ENCODE measurements around the gene PIANP.

Gene PIANP

DNA sequence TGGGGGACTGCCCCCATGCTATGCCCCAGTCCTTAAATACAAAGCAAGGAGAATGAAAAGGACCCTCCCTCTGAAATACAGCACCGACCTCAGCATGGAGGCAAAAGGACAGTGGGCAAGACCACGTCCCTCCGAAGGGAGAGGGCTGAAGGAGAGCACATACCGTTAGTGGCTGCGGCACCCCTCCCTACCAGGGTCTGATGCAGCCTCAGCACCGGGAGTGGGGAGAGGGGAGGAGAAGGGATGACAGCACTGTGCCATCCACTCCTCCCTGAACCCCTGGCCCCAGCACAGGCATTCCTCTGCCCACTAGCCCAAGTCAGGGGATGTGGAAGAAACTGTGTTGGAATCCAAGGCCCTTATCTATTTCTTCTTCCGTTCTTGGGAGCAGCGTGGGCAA is 49.8 kb downstream of the PIANP start:
- TF ChIP-seq POLR2AphosphoS5 (IDR thresholded peaks at IDR 0.05; ENCODE audit: borderline replicate concordance, low read depth, low read length) = no peak
- no peak for TF ChIP-seq EZH2 (IDR thresholded peaks at IDR 0.05)
- TF ChIP-seq FOXP2 (optimal IDR thresholded peaks at IDR 0.05; ENCODE audit: control extremely low read depth, extremely low read length, insufficient read depth) = no peak
- no peak overlapping the region for H3K9ac ChIP-seq (ENCODE audit: insufficient read length)
- peaks cover 17% of the 10 kb centered on the region; the same call in 1 of the 2 replicates for H3K36me3 ChIP-seq (ENCODE audit: insufficient read depth, low read length)
- no peak overlapping the region for H3K27ac ChIP-seq
- H3K9me3 ChIP-seq (ENCODE audit: low read depth, low read length) = no peaks in the 10 kb centered on the region
- no peak overlapping the region for H3K4me3 ChIP-seq
- no peak for DNase-seq (ENCODE audit: low read depth, low spot score)

DNA sequence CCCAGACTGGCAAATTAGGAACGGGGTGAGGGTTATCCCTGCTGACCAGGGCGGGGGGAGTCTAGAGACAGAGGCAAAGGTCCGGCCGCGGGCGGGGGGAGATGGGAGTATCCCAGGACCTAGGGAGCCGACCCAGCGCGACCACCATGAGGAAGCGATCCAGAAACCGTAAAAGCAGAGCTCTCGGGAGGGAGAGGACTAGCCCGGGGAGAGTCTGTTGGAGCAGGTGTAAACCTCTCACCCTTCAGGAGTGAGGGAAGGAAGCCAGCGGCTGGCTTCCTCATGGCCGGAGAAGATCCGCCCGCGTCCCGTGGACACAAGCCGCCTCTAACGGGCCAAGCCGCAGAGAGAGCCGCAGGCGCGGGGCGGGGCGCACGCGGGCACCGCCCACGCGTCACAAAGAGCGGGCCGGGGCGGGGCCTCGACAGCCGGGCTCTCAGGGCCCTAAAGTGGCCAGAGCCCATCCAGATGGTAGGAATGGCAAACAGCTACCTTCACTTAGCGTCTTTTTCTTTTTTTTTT is 53.5 kb downstream of the PIANP start, which contains the start of gene ACRBP:
Gene ACRBP, minus strand, starts transcription at position 350 of the 522 bp plus-strand sequence. Its CDS starts 66 bp downstream, at position 284.
- Histone ChIP-seq H3K9me3 (ENCODE audit: low read depth, low read length) (no peaks in the 10 kb centered on the region), H3K4me3 (no peak within 1 kb of the TSS), H3K27ac (no peak within 1 kb of the TSS), H3K9ac (ENCODE audit: insufficient read length) (no peak within 1 kb of the TSS), H3K36me3 (ENCODE audit: insufficient read depth, low read length) (peaks cover 11% of the 10 kb centered on the region; the same call in 1 of the 2 replicates)
- no peak for DNase-seq (ENCODE audit: low read depth, low spot score)
- TF ChIP-seq EZH2 (IDR thresholded peaks at IDR 0.05) = no peak
- no peak for TF ChIP-seq POLR2AphosphoS5 (IDR thresholded peaks at IDR 0.05; ENCODE audit: borderline replicate concordance, low read depth, low read length)
- no peak for TF ChIP-seq FOXP2 (optimal IDR thresholded peaks at IDR 0.05; ENCODE audit: control extremely low read depth, extremely low read length, insufficient read depth)

DNA sequence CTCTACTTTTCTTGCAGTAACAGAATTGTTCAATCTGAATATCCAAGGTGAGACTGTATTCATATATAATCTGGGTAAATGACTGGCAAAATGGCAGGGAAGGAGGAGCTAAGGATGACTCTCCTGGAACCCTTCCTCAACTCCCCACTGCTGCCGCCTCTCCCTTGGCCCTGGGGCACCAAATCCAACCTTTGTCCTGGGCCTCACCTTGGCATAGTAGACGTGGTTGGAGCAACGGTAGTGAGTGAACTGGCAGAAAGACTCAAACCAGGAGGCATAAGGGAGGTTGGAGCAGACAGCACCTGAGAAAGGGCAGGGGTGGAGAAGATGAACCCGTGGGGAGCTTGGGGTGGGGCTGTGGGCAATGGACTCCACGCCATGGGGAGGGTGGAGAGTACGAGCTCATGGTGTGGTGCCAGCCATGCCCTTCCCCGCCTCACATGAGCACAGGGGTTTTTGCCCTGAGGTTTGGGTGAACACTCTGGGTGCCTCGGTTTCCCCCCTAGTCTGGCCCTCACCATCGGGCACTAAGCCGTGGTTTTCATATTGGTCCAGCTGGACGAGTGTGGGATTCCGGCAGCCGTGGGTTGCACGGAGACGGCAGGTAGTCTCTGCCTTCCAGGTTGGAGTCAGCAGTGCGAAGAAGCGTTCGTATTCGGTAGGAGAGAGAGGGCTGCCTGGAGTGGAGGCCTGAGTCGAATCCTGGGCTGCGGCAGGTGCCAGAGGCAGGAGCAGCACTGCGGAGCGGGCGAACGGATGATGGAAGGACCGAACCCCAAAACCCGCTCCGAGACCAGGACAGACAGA is 54.1 kb downstream of the PIANP start:
- Histone ChIP-seq H3K36me3 (ENCODE audit: insufficient read depth, low read length) (peaks cover 10% of the 10 kb centered on the region; the same call in 1 of the 2 replicates), H3K27ac (no peak overlapping the region), H3K9ac (ENCODE audit: insufficient read length) (no peak overlapping the region), H3K4me3 (no peak overlapping the region), H3K9me3 (ENCODE audit: low read depth, low read length) (no peaks in the 10 kb centered on the region)
- no peak for DNase-seq (ENCODE audit: low read depth, low spot score)
- TF ChIP-seq POLR2AphosphoS5 (IDR thresholded peaks at IDR 0.05; ENCODE audit: borderline replicate concordance, low read depth, low read length) (no peak), FOXP2 (optimal IDR thresholded peaks at IDR 0.05; ENCODE audit: control extremely low read depth, extremely low read length, insufficient read depth) (no peak), EZH2 (IDR thresholded peaks at IDR 0.05) (no peak)

DNA sequence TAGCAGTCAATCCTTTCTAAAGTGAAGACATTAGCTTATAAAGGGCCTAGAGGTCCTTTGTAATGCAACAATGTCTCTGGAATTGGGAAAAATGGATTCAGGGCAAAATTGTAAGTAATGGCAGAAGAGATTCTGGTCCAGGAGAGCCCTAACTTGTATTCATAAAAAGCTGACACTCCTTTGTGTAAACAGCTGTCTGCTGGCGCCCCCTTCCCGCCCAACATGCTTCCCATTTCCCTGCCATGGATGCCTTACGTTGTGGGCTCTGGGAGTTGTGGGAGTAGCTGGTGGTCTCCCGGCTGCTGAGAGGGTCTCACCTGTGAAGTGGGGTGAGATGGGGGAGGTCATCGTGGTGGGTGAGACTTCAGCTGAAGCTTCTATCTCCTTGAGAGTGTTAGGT is 55.7 kb downstream of the PIANP start:
- no peaks in the 10 kb centered on the region for H3K36me3 ChIP-seq (ENCODE audit: insufficient read depth, low read length)
- no peak for TF ChIP-seq EZH2 (IDR thresholded peaks at IDR 0.05)
- TF ChIP-seq FOXP2 (optimal IDR thresholded peaks at IDR 0.05; ENCODE audit: control extremely low read depth, extremely low read length, insufficient read depth) = no peak
- TF ChIP-seq POLR2AphosphoS5 (IDR thresholded peaks at IDR 0.05; ENCODE audit: borderline replicate concordance, low read depth, low read length) = no peak
- H3K4me3 ChIP-seq = no peak overlapping the region
- H3K27ac ChIP-seq = no peak overlapping the region
- no peaks in the 10 kb centered on the region for H3K9me3 ChIP-seq (ENCODE audit: low read depth, low read length)
- no peak for DNase-seq (ENCODE audit: low read depth, low spot score)
- no peak overlapping the region for H3K9ac ChIP-seq (ENCODE audit: insufficient read length)

DNA sequence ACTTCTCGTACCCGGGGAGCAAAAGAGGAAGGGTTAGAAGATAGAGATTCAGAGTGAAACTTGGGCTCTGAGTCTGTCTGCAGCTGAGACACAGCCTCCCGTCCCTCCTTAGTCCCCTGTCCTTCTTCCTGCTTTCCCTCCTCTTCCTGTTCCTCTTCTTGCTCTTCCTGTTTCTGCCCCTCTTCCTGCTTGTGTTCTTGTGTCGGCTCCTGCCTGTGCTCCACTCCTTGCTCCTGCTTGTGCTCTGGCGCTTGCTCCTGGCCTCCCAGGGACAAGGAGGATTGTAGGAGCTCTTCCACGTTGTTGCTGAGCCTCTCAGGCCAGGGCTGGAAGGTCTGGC is 56.4 kb downstream of the PIANP start:
- Histone ChIP-seq H3K9ac (ENCODE audit: insufficient read length) (no peak overlapping the region), H3K4me3 (no peak overlapping the region), H3K27ac (no peak overlapping the region), H3K36me3 (ENCODE audit: insufficient read depth, low read length) (no peaks in the 10 kb centered on the region), H3K9me3 (ENCODE audit: low read depth, low read length) (no peaks in the 10 kb centered on the region)
- no peak for TF ChIP-seq FOXP2 (optimal IDR thresholded peaks at IDR 0.05; ENCODE audit: control extremely low read depth, extremely low read length, insufficient read depth)
- no peak for TF ChIP-seq EZH2 (IDR thresholded peaks at IDR 0.05)
- TF ChIP-seq POLR2AphosphoS5 (IDR thresholded peaks at IDR 0.05; ENCODE audit: borderline replicate concordance, low read depth, low read length) = no peak
- no peak for DNase-seq (ENCODE audit: low read depth, low spot score)

All from SK-N-MC (cell line).